ENCODE results near the gene MTG1. TPM values are rescaled to one million over a fixed set of nuclear protein-coding genes. Genes with fewer than 3 reads are reported as not detected.
"Not testable (repeated sequence)": the region's sequence is repeated elsewhere in the genome, so short reads cannot be mapped to it uniquely, and the experiment has no call there.

Gene MTG1
- total and polyA plus RNA-seq, 2 donors, result 32.0 to 34.5 TPM

GRCh38 chr10:133378251-133379096 is 15.5 kb upstream of the MTG1 start:
- no peak for DNase-seq (ENCODE audit: extremely low spot score)
- under 1% methylated on average over 85 of the region's 90 CpGs for WGBS
- Histone ChIP-seq H3K4me1 (ENCODE audit: insufficient read depth) (no peaks in the 10 kb centered on the region), H3K36me3 (ENCODE audit: insufficient read depth) (no peaks in the 10 kb centered on the region), H3K27ac (ENCODE audit: low read depth) (peak overlapping the region; percentile 71), H3K4me3 (ENCODE audit: low read depth, low read length) (peak overlapping the region; percentile 79)

DNA sequence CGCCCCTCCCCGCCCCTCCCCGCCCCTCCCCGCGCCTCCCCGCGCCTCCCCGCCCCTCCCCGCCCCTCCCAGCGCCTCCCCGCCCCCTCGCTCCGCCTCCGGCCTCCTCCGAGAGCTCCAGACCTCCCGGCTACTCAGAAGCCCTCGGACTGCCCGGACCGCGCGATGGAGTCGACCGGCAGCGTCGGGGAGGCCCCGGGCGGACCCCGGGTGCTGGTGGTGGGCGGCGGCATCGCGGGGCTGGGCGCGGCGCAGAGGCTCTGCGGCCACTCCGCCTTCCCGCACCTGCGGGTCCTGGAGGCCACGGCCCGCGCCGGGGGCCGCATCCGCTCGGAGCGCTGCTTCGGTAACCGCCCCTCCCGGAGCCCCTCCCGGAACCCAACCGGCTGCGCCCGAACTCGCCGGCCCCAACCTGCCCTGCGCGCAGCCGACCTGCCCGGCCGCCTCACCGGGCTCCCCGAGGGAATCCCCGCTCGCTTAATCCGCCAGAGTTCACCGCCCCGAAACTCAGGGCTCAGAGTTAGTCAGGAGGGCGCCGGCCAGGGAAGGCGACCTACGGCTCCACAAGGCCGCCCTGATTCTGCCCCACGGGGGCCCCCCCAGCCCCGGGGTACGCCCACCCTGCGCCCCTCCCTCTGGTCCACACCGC is 14.7 kb upstream of the MTG1 start, which contains the start of gene PAOX:
TSS of gene PAOX (plus strand) at position 111 of the 649 bp plus-strand sequence. CDS start at position 166, 55 bp downstream.
- no peak for DNase-seq (ENCODE audit: extremely low spot score)
- Histone ChIP-seq H3K27ac (ENCODE audit: low read depth) (peak within 1 kb of the TSS; percentile 71), H3K4me3 (ENCODE audit: low read depth, low read length) (peak within 1 kb of the TSS; percentile 79), H3K36me3 (ENCODE audit: insufficient read depth) (no peaks in the 10 kb centered on the region), H3K4me1 (ENCODE audit: insufficient read depth) (no peaks in the 10 kb centered on the region)
- 3% methylated on average over 70 of the region's 78 CpGs for WGBS

DNA sequence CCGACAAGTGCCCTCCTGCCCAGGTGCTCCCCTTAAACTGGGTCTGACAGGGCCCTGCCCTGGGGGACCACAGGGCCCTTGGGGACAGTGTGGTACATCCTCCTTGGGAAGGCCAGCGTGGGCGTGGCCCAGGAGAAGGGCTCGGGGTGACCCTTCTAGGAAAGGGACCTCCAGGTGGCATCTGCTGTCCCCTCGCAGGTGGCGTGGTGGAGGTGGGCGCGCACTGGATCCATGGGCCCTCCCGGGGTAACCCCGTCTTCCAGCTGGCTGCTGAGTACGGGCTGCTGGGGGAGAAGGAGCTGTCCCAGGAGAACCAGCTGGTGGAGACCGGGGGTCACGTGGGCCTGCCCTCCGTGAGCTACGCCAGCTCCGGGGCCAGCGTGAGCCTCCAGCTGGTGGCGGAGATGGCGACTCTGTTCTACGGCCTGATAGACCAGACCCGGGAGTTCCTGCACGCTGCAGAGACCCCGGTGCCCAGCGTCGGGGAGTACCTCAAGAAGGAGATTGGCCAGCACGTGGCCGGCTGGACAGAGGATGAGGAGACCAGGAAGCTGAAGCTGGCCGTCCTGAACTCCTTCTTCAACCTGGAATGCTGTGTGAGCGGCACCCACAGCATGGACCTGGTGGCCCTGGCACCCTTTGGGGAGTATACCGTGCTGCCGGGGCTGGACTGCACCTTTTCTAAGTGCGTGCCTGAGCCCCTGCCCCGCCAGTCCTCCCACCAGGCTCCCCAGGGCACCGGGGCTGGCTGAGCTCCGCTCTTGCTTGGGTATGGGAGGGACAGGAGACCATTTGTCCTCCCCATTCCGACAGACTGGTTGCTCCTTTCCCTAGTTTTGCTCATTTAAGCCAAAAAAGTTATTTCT is 13.9 kb upstream of the MTG1 start:
- Histone ChIP-seq H3K4me1 (ENCODE audit: insufficient read depth) (no peaks in the 10 kb centered on the region), H3K27ac (ENCODE audit: low read depth) (no peak overlapping the region), H3K36me3 (ENCODE audit: insufficient read depth) (no peaks in the 10 kb centered on the region), H3K4me3 (ENCODE audit: low read depth, low read length) (peak overlapping the region; percentile 79)
- DNase-seq (ENCODE audit: extremely low spot score), result no peak
- WGBS, result 90% methylated on average over 36 of the region's 36 CpGs

- DNase-seq (ENCODE audit: extremely low spot score), result no peak
- no peak overlapping the region for H3K27ac ChIP-seq (ENCODE audit: low read depth)
Observed at GRCh38 chr10:133381036-133381435, 12.9 kb upstream of the MTG1 start.

DNA sequence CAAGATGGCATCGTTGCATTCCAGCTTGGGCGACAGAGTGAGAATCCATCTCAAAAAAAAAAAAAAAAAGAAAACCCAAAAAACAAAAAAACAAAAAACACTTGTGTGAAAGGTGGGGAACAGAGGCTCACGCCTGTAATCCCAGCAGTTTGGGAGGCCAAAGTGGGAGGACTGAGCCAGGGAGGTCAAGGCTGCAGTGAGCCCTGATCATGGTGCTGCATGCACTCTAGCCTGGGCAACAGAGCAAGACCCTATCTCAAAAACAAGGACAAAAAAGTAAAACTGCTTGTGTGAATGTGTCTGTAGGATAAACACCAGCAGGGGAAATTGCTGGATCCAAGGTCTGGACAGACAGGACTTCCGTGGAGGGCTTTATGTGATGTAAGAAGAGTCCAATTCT is 10.4 kb upstream of the MTG1 start:
- Histone ChIP-seq H3K27ac (ENCODE audit: low read depth) (no peak overlapping the region), H3K4me3 (ENCODE audit: low read depth, low read length) (no peak overlapping the region), H3K36me3 (ENCODE audit: insufficient read depth) (no peaks in the 10 kb centered on the region), H3K4me1 (ENCODE audit: insufficient read depth) (no peaks in the 10 kb centered on the region)
- WGBS, result 96% methylated on average over 4 of the region's 4 CpGs
- no peak for DNase-seq (ENCODE audit: extremely low spot score)

More at GRCh38 chr10:133381036-133381435, 12.9 kb upstream of the MTG1 start:
- H3K4me1 ChIP-seq (ENCODE audit: insufficient read depth), result no peaks in the 10 kb centered on the region
- WGBS, result 90% methylated on average over 8 of the region's 8 CpGs
- H3K4me3 ChIP-seq (ENCODE audit: low read depth, low read length), result no peak overlapping the region
- no peaks in the 10 kb centered on the region for H3K36me3 ChIP-seq (ENCODE audit: insufficient read depth)

DNA sequence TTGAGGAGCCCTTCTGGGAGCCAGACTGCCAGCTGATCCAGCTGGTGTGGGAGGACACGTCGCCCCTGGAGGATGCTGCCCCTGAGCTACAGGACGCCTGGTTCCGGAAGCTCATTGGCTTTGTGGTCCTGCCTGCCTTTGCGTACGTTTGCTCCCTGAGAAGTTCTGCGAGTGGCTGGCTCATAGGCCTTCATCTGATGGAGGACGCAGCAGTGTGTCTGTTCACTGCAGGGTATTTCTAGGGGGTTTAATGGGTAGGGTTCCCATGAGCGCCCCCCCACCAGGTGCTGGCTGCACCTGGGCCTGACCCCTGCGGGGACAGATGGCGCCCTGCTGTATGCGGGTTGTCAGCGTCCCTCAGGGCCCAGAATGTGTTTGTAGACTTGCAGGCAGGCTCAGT is 9.9 kb upstream of the MTG1 start:
- Histone ChIP-seq H3K27ac (ENCODE audit: low read depth) (no peak overlapping the region), H3K4me1 (ENCODE audit: insufficient read depth) (no peaks in the 10 kb centered on the region), H3K36me3 (ENCODE audit: insufficient read depth) (no peaks in the 10 kb centered on the region), H3K4me3 (ENCODE audit: low read depth, low read length) (no peak overlapping the region)
- DNase-seq (ENCODE audit: extremely low spot score), result no peak
- WGBS, result 92% methylated on average over 13 of the region's 13 CpGs

GRCh38 chr10:133385214-133385613 is 8.7 kb upstream of the MTG1 start:
- no peak for DNase-seq (ENCODE audit: extremely low spot score)
- Histone ChIP-seq H3K27ac (ENCODE audit: low read depth) (no peak overlapping the region), H3K4me1 (ENCODE audit: insufficient read depth) (no peaks in the 10 kb centered on the region), H3K4me3 (ENCODE audit: low read depth, low read length) (no peak overlapping the region), H3K36me3 (ENCODE audit: insufficient read depth) (no peaks in the 10 kb centered on the region)
- WGBS, result 92% methylated on average over 2 of the region's 2 CpGs

GRCh38 chr10:133386951-133387350 is 7.0 kb upstream of the MTG1 start:
- not testable (repeated sequence) for DNase-seq (ENCODE audit: extremely low spot score); H3K36me3 ChIP-seq (ENCODE audit: insufficient read depth); H3K4me1 ChIP-seq (ENCODE audit: insufficient read depth); H3K27ac ChIP-seq (ENCODE audit: low read depth); H3K4me3 ChIP-seq (ENCODE audit: low read depth, low read length)
- 98% methylated on average over 4 of the region's 4 CpGs for WGBS

DNA sequence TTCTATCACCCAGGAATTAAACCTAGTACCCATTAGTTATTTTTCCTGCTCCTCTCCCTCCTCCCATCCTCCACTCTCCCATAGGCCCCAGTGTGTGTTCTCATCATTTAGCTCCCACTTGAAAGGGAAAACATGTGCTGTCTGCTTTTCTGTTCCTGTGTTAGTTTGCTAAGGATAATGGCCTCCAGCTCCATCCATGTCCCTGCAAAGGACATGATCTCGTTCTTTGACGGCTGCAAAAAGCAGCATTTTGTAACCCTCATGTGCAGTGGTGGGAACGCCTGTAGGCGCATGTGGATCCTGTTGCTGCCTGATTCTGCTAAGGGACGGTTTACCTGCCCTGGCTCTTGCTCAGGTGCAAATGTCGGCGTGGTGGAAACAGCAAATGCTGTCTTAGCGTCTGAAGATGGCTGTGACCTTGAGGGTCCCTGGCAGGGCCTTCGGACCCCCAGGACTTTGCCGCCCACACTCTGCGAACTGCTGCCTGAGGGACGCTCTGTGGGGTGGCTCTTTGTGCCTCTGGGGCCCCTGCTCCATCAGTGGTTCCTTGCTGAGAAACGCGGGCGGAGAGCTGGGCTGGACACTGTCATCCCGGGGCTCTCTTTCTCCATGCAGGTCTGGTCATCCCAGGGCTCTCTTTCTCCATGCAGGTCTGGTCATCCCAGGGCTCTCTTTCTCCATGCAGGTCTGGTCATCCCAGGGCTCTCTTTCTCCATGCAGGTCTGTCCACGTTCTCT is 5.6 kb upstream of the MTG1 start:
- no peaks in the 10 kb centered on the region for H3K36me3 ChIP-seq (ENCODE audit: insufficient read depth)
- no peaks in the 10 kb centered on the region for H3K4me1 ChIP-seq (ENCODE audit: insufficient read depth)
- no peak overlapping the region for H3K4me3 ChIP-seq (ENCODE audit: low read depth, low read length)
- H3K27ac ChIP-seq (ENCODE audit: low read depth), result no peak overlapping the region
- no peak for DNase-seq (ENCODE audit: extremely low spot score)
- 89% methylated on average over 17 of the region's 17 CpGs for WGBS

- no peak overlapping the region for H3K27ac ChIP-seq (ENCODE audit: low read depth)
- DNase-seq (ENCODE audit: extremely low spot score), result no peak
- H3K4me1 ChIP-seq (ENCODE audit: insufficient read depth), result no peaks in the 10 kb centered on the region
- WGBS, result 79% methylated on average over 39 of the region's 39 CpGs
- no peak overlapping the region for H3K4me3 ChIP-seq (ENCODE audit: low read depth, low read length)
- no peaks in the 10 kb centered on the region for H3K36me3 ChIP-seq (ENCODE audit: insufficient read depth)
Observed at GRCh38 chr10:133388973-133389818, 4.8 kb upstream of the MTG1 start.

DNA sequence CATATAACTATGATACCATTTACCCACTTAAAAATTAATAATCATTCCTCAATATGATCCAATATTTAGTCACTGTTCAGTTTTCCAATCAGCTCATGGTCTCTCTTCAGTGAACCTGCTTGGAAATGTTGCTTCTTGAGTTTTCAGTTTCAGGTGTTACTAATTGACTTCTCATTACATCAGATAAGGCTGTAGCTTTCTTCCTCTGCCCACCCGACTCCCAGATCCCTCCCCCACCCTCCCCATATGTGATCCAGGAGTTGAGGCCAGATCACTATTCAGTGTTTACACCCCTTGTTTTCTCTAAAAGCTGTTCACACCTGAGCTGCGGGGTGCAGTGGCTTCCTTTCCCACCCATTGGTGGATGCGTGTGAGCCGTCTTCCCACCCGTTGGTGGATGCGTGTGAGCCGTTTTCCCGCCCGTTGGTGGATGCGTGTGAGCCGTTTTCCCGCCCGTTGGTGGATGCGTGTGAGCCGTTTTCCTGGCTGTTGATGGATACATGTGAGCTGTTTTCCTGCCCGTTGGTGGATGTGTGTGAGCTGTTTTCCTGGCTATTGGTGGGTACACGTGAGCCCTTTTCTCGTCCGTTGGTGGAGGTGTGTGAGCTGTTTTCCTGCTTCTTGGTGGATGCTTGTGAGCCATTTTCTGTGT is 3.2 kb upstream of the MTG1 start:
- DNase-seq (ENCODE audit: extremely low spot score), result no peak
- WGBS, result 87% methylated on average over 19 of the region's 19 CpGs
- H3K36me3 ChIP-seq (ENCODE audit: insufficient read depth), result no peaks in the 10 kb centered on the region
- H3K27ac ChIP-seq (ENCODE audit: low read depth), result no peak overlapping the region
- no peaks in the 10 kb centered on the region for H3K4me1 ChIP-seq (ENCODE audit: insufficient read depth)
- no peak overlapping the region for H3K4me3 ChIP-seq (ENCODE audit: low read depth, low read length)

- no peaks in the 10 kb centered on the region for H3K4me1 ChIP-seq (ENCODE audit: insufficient read depth)
- 92% methylated on average over 12 of the region's 12 CpGs for WGBS
- DNase-seq (ENCODE audit: extremely low spot score), result no peak
- no peaks in the 10 kb centered on the region for H3K36me3 ChIP-seq (ENCODE audit: insufficient read depth)
- no peak overlapping the region for H3K27ac ChIP-seq (ENCODE audit: low read depth)
- no peak overlapping the region for H3K4me3 ChIP-seq (ENCODE audit: low read depth, low read length)
Observed at GRCh38 chr10:133391249-133391635, 2.7 kb upstream of the MTG1 start.

All from urinary bladder (tissue), 4 donors.